HG03064 (cell line): Measurements from ENCODE around the gene TMEM200A.

Source experiments
- ATAC-seq: cut with Tn5 transposase; IDR thresholded peaks from one replicate; pipeline ENCODE4 v1.9.1; 2021; ENCODE audit warnings: low read depth; ENCODE audit not compliant: unreplicated experiment

Gene TMEM200A

GRCh38 chr6:130376936-130377335 lies 11.1 kb downstream of the TMEM200A start:
- no peak for ATAC-seq

- no peak for ATAC-seq
Measured at GRCh38 chr6:130377371-130377770, 11.6 kb downstream of the TMEM200A start.

GRCh38 chr6:130377915-130378314 lies 12.1 kb downstream of the TMEM200A start:
- no peak for ATAC-seq

GRCh38 chr6:130379223-130379622 lies 13.4 kb downstream of the TMEM200A start:
- no peak for ATAC-seq

GRCh38 chr6:130381012-130381411 lies 15.2 kb downstream of the TMEM200A start:
- no peak for ATAC-seq

GRCh38 chr6:130381459-130382380 lies 15.9 kb downstream of the TMEM200A start:
- ATAC-seq, result peak; percentile 78

GRCh38 chr6:130382872-130383490 lies 17.2 kb downstream of the TMEM200A start:
- no peak for ATAC-seq

GRCh38 chr6:130385064-130385695 lies 19.4 kb downstream of the TMEM200A start:
- no peak for ATAC-seq

- no peak for ATAC-seq
Measured at GRCh38 chr6:130389142-130389541, 23.3 kb downstream of the TMEM200A start.

- ATAC-seq, result no peak
Measured at GRCh38 chr6:130390890-130391289, 25.1 kb downstream of the TMEM200A start.

GRCh38 chr6:130393306-130393705 lies 27.5 kb downstream of the TMEM200A start:
- ATAC-seq, result no peak

- ATAC-seq, result no peak
Measured at GRCh38 chr6:130394246-130394645, 28.4 kb downstream of the TMEM200A start.

- ATAC-seq, result no peak
Measured at GRCh38 chr6:130395164-130395563, 29.3 kb downstream of the TMEM200A start.

- no peak for ATAC-seq
Measured at GRCh38 chr6:130396722-130397121, 30.9 kb downstream of the TMEM200A start.

GRCh38 chr6:130405549-130405948 lies 39.7 kb downstream of the TMEM200A start:
- ATAC-seq, result no peak

GRCh38 chr6:130407032-130407431 lies 41.2 kb downstream of the TMEM200A start:
- no peak for ATAC-seq

- no peak for ATAC-seq
Measured at GRCh38 chr6:130409418-130410100, 43.7 kb downstream of the TMEM200A start.

- no peak for ATAC-seq
Measured at GRCh38 chr6:130411481-130411880, 45.7 kb downstream of the TMEM200A start.

- ATAC-seq, result no peak
Measured at GRCh38 chr6:130412556-130413290, 46.9 kb downstream of the TMEM200A start.

GRCh38 chr6:130417951-130418350 lies 52.1 kb downstream of the TMEM200A start:
- no peak for ATAC-seq
